PC-3 (cell line): Measurements from ENCODE around the gene ZBED6.

ENCODE experiments used
- EZH2phosphoT487 ChIP-seq: fragments of 300-600 bp; sonication (generic); IDR thresholded peaks from 2 replicates; pipeline ENCODE4 v1.6.1; 2018; ENCODE audit warnings: mild to moderate bottlenecking, antibody characterized with exemption, low read length, borderline replicate concordance
- TF ChIP-seq, protein P1 (sequence below): fragments of 300-600 bp; sonication (generic); conservative IDR thresholded peaks from 2 replicates; pipeline ENCODE4 v1.5.1; 2017; ENCODE audit warnings: antibody characterized with exemption, low read depth, mild to moderate bottlenecking, low read length

- TF ChIP-seq, protein P1, sequence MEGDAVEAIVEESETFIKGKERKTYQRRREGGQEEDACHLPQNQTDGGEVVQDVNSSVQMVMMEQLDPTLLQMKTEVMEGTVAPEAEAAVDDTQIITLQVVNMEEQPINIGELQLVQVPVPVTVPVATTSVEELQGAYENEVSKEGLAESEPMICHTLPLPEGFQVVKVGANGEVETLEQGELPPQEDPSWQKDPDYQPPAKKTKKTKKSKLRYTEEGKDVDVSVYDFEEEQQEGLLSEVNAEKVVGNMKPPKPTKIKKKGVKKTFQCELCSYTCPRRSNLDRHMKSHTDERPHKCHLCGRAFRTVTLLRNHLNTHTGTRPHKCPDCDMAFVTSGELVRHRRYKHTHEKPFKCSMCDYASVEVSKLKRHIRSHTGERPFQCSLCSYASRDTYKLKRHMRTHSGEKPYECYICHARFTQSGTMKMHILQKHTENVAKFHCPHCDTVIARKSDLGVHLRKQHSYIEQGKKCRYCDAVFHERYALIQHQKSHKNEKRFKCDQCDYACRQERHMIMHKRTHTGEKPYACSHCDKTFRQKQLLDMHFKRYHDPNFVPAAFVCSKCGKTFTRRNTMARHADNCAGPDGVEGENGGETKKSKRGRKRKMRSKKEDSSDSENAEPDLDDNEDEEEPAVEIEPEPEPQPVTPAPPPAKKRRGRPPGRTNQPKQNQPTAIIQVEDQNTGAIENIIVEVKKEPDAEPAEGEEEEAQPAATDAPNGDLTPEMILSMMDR = no peak
- no peak for TF ChIP-seq EZH2phosphoT487
These were observed 1.8 kb downstream of the ZBED6 start for GRCh38 chr1:203797216-203797615.
